ENCODE measurements around the gene RARB.

Gene RARB

DNA sequence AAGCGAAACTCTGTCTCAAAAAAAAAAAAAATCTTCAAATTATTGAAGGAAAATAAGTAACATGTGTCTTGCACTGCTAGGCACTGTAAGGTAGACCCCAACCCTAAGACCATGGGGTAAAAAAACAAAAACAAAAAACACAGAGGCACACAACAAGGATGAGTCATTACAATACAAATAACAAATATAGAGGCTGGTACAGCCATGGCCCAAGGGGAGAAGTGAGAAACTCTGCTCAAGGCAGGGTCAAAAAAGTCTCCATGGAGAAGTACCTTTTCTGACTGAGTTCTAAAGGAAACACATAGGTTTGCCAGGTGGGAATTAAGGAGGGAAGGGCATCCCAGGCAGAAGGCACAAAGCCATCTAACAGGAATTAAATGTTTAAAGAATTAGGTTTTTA, 182.1 kb downstream of the RARB start:
- DNase-seq (ENCODE audit: low spot score): no peak

DNA sequence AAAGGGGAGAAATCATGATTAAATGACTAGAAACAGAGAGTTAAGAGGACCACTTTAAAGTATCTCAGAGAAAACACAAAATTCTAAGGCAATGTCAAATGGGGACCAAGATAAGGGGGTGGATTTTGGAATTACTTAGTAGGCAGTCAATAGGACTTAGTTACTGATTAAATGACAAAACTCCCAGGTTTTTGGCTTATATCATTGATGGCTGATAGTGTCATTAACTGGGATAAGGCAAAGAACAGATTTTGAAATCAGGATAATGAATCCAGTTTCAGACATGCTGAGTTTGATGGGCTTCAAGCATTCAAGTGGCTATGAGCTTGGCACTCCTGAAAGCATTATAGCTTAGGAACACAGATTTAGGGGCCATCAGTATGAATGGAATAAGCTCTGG, 182.7 kb downstream of the RARB start:
- DNase-seq (ENCODE audit: low spot score): no peak

DNA sequence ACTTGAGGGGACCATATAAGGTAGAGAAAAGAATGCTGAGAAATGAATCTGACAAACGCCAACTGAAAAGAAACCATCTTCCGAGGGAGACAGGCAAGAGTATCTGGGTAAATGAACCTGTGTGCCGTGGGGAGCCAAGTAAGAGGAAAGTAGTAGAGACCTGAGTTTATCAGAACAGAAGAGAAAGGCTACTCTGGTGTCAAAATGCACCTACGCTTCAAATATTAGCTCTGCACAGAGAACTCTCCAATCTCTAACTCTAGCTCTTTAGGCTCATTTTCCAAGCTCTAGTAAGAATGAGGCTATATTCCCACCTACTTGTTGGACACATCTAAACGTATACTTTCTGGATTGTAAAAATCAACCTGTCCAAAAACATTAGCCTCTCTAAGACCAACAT, 183.1 kb downstream of the RARB start:
- no peak for DNase-seq (ENCODE audit: low spot score)

DNA sequence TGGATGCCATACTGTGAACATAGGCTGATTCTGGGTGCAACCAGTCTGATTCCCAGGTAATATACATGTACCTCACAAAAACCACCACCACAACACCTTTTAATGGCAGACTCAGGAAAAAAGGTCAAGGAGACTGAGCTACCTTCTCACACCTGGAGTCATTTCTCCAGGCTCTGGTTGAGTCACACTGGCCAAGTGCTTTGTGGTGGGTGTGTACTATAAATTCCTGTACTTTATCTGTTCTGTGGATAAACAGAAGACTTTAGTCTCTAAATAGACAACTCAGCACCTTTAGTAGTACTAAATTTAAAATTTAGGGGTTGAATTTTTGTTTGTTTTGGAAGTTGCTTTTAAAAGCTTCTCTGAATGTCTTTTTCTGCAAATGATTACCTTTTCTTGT, 190.0 kb downstream of the RARB start:
- DNase-seq (ENCODE audit: low spot score): no peak

DNA sequence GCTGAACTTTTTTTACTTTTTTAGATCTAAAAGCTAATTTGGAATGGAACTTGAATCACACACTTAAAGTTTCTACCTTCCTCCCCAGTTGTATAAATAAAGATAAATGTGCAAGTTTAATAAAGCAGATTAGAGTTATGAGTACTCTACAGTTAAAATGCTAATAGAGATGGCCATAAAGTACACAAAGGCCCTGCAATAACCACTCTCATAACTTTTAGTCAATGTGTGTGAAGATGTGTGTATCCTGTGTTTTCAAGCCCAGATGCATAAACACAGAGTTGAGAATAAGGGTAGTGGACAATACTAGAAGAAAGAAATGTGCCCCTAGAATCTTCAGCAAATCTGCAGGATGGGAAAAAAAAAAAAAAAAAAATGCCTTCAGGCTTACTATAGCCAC, 191.3 kb downstream of the RARB start:
- no peak for DNase-seq (ENCODE audit: low spot score)

DNA sequence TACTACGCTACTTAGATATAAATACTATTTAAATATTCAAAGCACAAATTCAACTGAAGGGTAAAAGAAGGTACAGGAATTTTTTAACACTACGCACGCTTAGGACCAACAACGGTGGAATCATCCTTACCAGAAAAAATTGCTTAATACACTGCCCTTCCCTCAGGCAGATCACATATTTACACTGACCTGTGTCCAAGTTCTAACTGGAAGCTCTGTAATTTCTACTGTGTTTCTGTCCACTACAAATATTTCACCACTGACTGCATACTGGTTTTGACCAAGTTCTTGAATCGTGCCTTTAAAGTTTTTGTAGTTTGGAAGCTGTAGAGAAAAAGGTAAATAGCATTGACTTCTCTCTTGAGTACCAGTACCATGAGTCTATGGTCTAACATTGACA, 192.4 kb downstream of the RARB start:
- no peak for DNase-seq (ENCODE audit: low spot score)

DNA sequence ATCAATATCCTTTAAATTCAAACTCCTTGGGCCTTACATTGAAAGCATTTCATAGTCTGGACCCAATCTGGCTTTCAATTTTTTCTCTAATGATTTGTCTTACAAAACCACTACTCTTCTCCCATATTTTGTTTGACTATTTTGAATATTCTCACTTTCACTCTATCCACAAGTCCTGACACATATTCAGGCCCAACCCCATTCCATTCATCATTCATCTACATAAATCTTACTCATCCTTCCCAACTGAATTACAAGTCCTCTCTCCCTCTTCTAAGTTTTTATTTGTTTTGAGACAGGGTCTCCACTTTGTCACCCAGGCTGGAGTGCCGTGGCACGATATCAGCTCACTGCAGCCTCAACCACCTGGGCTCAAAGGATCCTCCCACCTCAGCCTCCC, 193.0 kb downstream of the RARB start:
- DNase-seq (ENCODE audit: low spot score): no peak

DNA sequence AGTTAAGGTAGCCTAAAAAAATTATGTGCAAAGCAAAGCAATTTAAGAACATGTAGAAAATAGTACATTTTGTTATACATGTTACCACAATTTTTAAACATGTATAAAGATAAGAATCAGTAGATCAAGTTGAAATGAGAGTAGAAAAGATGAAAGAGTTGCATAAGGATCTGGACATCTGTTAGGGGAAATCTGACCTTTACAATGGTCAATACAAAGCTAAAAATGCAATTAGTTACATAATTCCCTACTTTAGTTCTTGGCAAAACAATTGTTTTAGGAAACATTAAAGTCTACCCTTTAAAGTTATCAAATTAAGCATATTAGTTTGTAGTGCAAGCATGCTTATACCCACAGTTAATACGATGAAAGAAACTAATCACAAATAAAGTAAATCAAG, 203.9 kb downstream of the RARB start:
- no peak for DNase-seq (ENCODE audit: low spot score)

DNA sequence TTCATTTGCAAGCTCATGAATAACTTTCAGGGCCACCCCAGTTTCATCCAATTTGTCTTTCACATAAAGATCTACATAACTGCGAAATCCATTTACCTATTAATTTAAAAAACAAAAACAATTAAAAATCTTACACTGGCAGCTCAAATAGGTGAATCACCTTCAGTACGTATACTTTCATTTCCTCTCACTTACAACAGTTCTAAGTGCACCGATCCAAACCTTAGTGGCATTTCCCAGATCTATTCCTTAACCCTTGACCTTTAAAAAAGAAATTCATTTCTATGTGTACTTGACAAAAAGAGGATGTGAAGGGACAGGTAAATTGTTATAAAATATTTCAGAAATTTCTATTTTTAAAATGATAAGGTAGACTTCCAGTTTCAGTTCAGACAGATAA, 205.9 kb downstream of the RARB start:
- no peak for DNase-seq (ENCODE audit: low spot score)

DNA sequence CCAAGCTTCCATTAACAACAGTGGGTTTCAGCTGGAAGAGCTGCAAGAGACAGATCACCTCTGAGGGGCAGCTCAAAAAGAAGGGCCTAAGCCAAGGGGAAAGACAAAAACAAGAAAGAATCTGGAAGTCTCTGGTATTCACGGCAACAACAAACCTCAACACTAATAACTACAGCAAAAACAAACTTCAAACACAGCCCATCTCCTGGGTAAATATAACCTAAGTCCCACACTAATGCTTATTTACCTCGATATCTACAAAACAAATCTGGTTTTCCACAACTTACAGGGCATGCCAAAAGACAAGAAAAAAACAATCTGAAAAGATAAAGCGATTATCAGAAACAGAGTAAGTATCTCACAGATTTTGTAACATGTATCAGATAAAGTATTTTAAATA, 207.0 kb downstream of the RARB start:
- DNase-seq (ENCODE audit: low spot score): no peak
